Mesenchymal stem cell (in vitro differentiated cells and primary cell): ENCODE results near the gene AOPEP.
A peak's percentile ranks its signal among the peaks of the same experiment; 100 is the strongest.

Experiments
- DNase-seq: peaks from one replicate; pipeline ENCODE4 v3.0.0-alpha.2; 2013
- H2AFZ ChIP-seq: one replicate; pipeline ENCODE4 v1.6.1; 2013; ENCODE audit warnings: low read depth, mild to moderate bottlenecking, control low read depth, inconsistent platforms, low read length, moderate library complexity
- H2AK5ac ChIP-seq: 2 replicates; pipeline ENCODE4 v1.6.1; 2013; ENCODE audit warnings: low read length, moderate library complexity, mild to moderate bottlenecking, inconsistent platforms; ENCODE audit not compliant: severe bottlenecking
- H2BK120ac ChIP-seq: one replicate; pipeline ENCODE4 v1.6.1; 2013; ENCODE audit warnings: low read depth, mild to moderate bottlenecking, inconsistent platforms, low read length, moderate library complexity
- H2BK12ac ChIP-seq, 2 experiments: one replicate each; pipeline ENCODE4 v1.6.1; 2013; ENCODE audit warnings: inconsistent platforms in 2 of 2, low read length in 2 of 2, mild to moderate bottlenecking in 2 of 2, moderate library complexity in 2 of 2, control low read depth in 1 of 2
- H2BK15ac ChIP-seq: one replicate; pipeline ENCODE4 v1.6.1; 2013; ENCODE audit warnings: mild to moderate bottlenecking, low read depth, inconsistent platforms; ENCODE audit not compliant: poor library complexity, severe bottlenecking
- H2BK5ac ChIP-seq: 2 replicates; pipeline ENCODE4 v1.6.1; 2013; ENCODE audit warnings: low read depth, mild to moderate bottlenecking, low read length, control low read depth, inconsistent platforms; ENCODE audit not compliant: poor library complexity, severe bottlenecking
- H3K14ac ChIP-seq, 2 experiments: one replicate each; pipeline ENCODE4 v1.6.1; 2013; ENCODE audit warnings: inconsistent platforms in 2 of 2, low read length in 2 of 2, control low read depth in 1 of 2, mild to moderate bottlenecking in 1 of 2, moderate library complexity in 1 of 2
- H3K18ac ChIP-seq, 2 experiments: one replicate each; pipeline ENCODE4 v1.6.1; 2013; ENCODE audit warnings: inconsistent platforms in 2 of 2, low read length in 2 of 2, control low read depth in 1 of 2, low read depth in 1 of 2, mild to moderate bottlenecking in 1 of 2
- H3K23ac ChIP-seq, 2 experiments: one replicate each; pipeline ENCODE4 v1.6.1; 2013; ENCODE audit warnings: inconsistent platforms in 2 of 2, low read length in 2 of 2, mild to moderate bottlenecking in 2 of 2, moderate library complexity in 2 of 2, control low read depth in 1 of 2
- H3K27ac ChIP-seq: 2 replicates; pipeline ENCODE4 v1.5.1; 2013; ENCODE audit warnings: mild to moderate bottlenecking, moderate library complexity, low read length, control low read depth, inconsistent platforms; ENCODE audit not compliant: poor library complexity, severe bottlenecking
- H3K27me3 ChIP-seq, 2 experiments: 2 replicates each; pipeline versions ENCODE4 v1.6.1 to v1.7.0; 2013; ENCODE audit warnings: low read length in 2 of 2, mild to moderate bottlenecking in 2 of 2, moderate library complexity in 2 of 2, control low read depth in 1 of 2, inconsistent platforms in 1 of 2; ENCODE audit not compliant: control insufficient read depth in 1 of 2, insufficient read depth in 1 of 2
- H3K36me3 ChIP-seq, 2 experiments: 2 replicates each; pipeline versions ENCODE4 v1.6.1 to v1.7.0; 2013; ENCODE audit warnings: low read length in 2 of 2, control low read depth in 1 of 2, inconsistent platforms in 1 of 2, low read depth in 1 of 2, mild to moderate bottlenecking in 1 of 2; ENCODE audit not compliant: insufficient read depth in 2 of 2, control insufficient read depth in 1 of 2
- H3K4ac ChIP-seq, 2 experiments: one replicate each; pipeline ENCODE4 v1.6.1; 2013; ENCODE audit warnings: inconsistent platforms in 2 of 2, low read length in 2 of 2, mild to moderate bottlenecking in 2 of 2, moderate library complexity in 2 of 2, control low read depth in 1 of 2, low read depth in 1 of 2
- H3K4me1 ChIP-seq: 2 replicates; pipeline ENCODE4 v1.6.1; 2013; ENCODE audit warnings: low read depth, low read length, control low read depth; ENCODE audit not compliant: control insufficient read depth, insufficient read depth
- H3K4me2 ChIP-seq: 2 replicates; pipeline ENCODE4 v1.6.1; 2013; ENCODE audit warnings: low read length, mild to moderate bottlenecking, inconsistent platforms; ENCODE audit not compliant: poor library complexity, severe bottlenecking
- H3K4me3 ChIP-seq, 2 experiments: 2 replicates each; pipeline versions ENCODE4 v1.5.1 to v1.7.0; 2013; ENCODE audit warnings: low read length in 2 of 2, mild to moderate bottlenecking in 2 of 2, control low read depth in 1 of 2, low read depth in 1 of 2; ENCODE audit not compliant: insufficient read depth in 1 of 2
- H3K79me1 ChIP-seq: replicated peaks from 2 replicates; pipeline ENCODE4 v1.6.1; 2013; ENCODE audit warnings: mild to moderate bottlenecking, control low read depth, low read length, inconsistent platforms; ENCODE audit not compliant: poor library complexity, severe bottlenecking
- H3K9ac ChIP-seq: 2 replicates; pipeline ENCODE4 v1.7.0; 2013; ENCODE audit warnings: mild to moderate bottlenecking, low read length, moderate library complexity
- H3K9me3 ChIP-seq: 2 replicates; pipeline ENCODE4 v1.7.0; 2013; ENCODE audit warnings: mild to moderate bottlenecking, low read length; ENCODE audit not compliant: control insufficient read depth
- H4K8ac ChIP-seq: one replicate; pipeline ENCODE4 v1.6.1; 2013; ENCODE audit warnings: inconsistent platforms, mild to moderate bottlenecking, low read length, moderate library complexity
- H4K91ac ChIP-seq: one replicate; pipeline ENCODE4 v1.6.1; 2013; ENCODE audit warnings: mild to moderate bottlenecking, low read length, inconsistent platforms
- WGBS: methylation state at CpG from one replicate; pipeline ENCODE4 v1.1.7; 2013; ENCODE audit warnings: mixed read lengths; 5-methylcytosine and 5-hydroxymethylcytosine counted together

AOPEP gene

GRCh38 chr9:94861589-94862272 is 135.2 kb downstream of the AOPEP start:
- no peaks in the 10 kb centered on the region for H3K9me3 ChIP-seq

GRCh38 chr9:94864196-94864595 is 137.7 kb downstream of the AOPEP start:
- no peak overlapping the region for H2AFZ ChIP-seq
- H3K18ac ChIP-seq = no peak overlapping the region
- no peak overlapping the region for H2BK120ac ChIP-seq
- peak; percentile 35 for DNase-seq
- peak overlapping the region; percentile 76 for H3K9ac ChIP-seq
- H4K91ac ChIP-seq = no peak overlapping the region
- H3K4me3 ChIP-seq = no peak overlapping the region
- H3K9me3 ChIP-seq = no peaks in the 10 kb centered on the region
- H3K4me1 ChIP-seq = peaks cover 10% of the 10 kb centered on the region
- no peak overlapping the region for H3K27ac ChIP-seq
- no peak overlapping the region for H2BK12ac ChIP-seq
- H4K8ac ChIP-seq = no peak overlapping the region
- H3K4me2 ChIP-seq = no peak overlapping the region
- H2BK15ac ChIP-seq = no peak overlapping the region
- H3K27me3 ChIP-seq = no peaks in the 10 kb centered on the region
- peaks cover 11% of the 10 kb centered on the region for H3K79me1 ChIP-seq
- H3K36me3 ChIP-seq = no peaks in the 10 kb centered on the region
- no peak overlapping the region for H3K23ac ChIP-seq
- H3K14ac ChIP-seq = no peak overlapping the region
- no peak overlapping the region for H2BK5ac ChIP-seq
- H2AK5ac ChIP-seq = no peak overlapping the region
- 100% methylated on average over 1 of the region's 3 CpGs for WGBS
- no peak overlapping the region for H3K4ac ChIP-seq

More at GRCh38 chr9:94861589-94862272, 135.2 kb downstream of the AOPEP start:
- H2BK5ac ChIP-seq = no peak overlapping the region
- peak overlapping the region; percentile 14 to 55 for H3K18ac ChIP-seq
- H3K14ac ChIP-seq = no peak overlapping the region
- no peak overlapping the region for H4K91ac ChIP-seq
- no peak overlapping the region for H2BK120ac ChIP-seq
- peaks cover 8% of the 10 kb centered on the region for H3K4me1 ChIP-seq
- DNase-seq = peak; percentile 92
- peak overlapping the region; percentile 70 for H3K9ac ChIP-seq
- WGBS = 68% methylated on average over 10 of the region's 11 CpGs
- peak overlapping the region; percentile 39 for H4K8ac ChIP-seq
- peak overlapping the region in 1 of 2 experiments; percentile 20 for H3K4ac ChIP-seq
- peak overlapping the region in 1 of 2 experiments; percentile 21 for H3K4me3 ChIP-seq
- H2AK5ac ChIP-seq = peak overlapping the region; percentile 74
- H3K79me1 ChIP-seq = peaks cover 12% of the 10 kb centered on the region
- H3K23ac ChIP-seq = no peak overlapping the region
- peak overlapping the region; percentile 6 to 75 for H2BK12ac ChIP-seq
- no peak overlapping the region for H3K4me2 ChIP-seq
- H2AFZ ChIP-seq = no peak overlapping the region
- H3K36me3 ChIP-seq = no peaks in the 10 kb centered on the region
- H2BK15ac ChIP-seq = peak overlapping the region; percentile 73
- H3K27ac ChIP-seq = no peak overlapping the region
- no peaks in the 10 kb centered on the region for H3K27me3 ChIP-seq

- H3K23ac ChIP-seq = no peak overlapping the region
- no peak overlapping the region for H4K91ac ChIP-seq
- no peak overlapping the region for H2BK12ac ChIP-seq
- no peak overlapping the region for H3K18ac ChIP-seq
- no peak overlapping the region for H2AK5ac ChIP-seq
- H3K14ac ChIP-seq = no peak overlapping the region
- peaks cover 10% of the 10 kb centered on the region for H3K4me1 ChIP-seq
- no peak overlapping the region for H3K4me2 ChIP-seq
- H3K4me3 ChIP-seq = no peak overlapping the region
- WGBS = no CpG with 5 or more reads among the region's 8 CpGs
- DNase-seq = no peak
- no peaks in the 10 kb centered on the region for H3K36me3 ChIP-seq
- H3K9me3 ChIP-seq = no peaks in the 10 kb centered on the region
- H4K8ac ChIP-seq = no peak overlapping the region
- H3K79me1 ChIP-seq = peaks cover 10% of the 10 kb centered on the region
- no peak overlapping the region for H3K4ac ChIP-seq
- peak overlapping the region; percentile 76 for H3K9ac ChIP-seq
- H2BK120ac ChIP-seq = no peak overlapping the region
- H2BK15ac ChIP-seq = no peak overlapping the region
- H2AFZ ChIP-seq = no peak overlapping the region
- no peaks in the 10 kb centered on the region for H3K27me3 ChIP-seq
- H2BK5ac ChIP-seq = no peak overlapping the region
- no peak overlapping the region for H3K27ac ChIP-seq
Observed at GRCh38 chr9:94864862-94865509, 138.5 kb downstream of the AOPEP start.
